ENCODE measurements around the gene ADAMTS2. TPM values are rescaled to one million over a fixed set of nuclear protein-coding genes. Genes with fewer than 3 reads are reported as not detected.

Gene ADAMTS2
- total and polyA plus RNA-seq, 2 donors (not counting 1 experiment from before 2014, with no cell fraction given): 16.2 to 70.2 TPM

GRCh38 chr5:179244044-179244443 lies 101.2 kb downstream of the ADAMTS2 start:
- H4K20me1 ChIP-seq (ENCODE audit: control insufficient read depth, extremely low read depth, insufficient read depth, low read length): no peaks in the 10 kb centered on the region
- H3K27ac ChIP-seq (ENCODE audit: insufficient read depth, low read length): peak overlapping the region; percentile 64
- H3K4me3 ChIP-seq (replicated peaks in 1 of 4; ENCODE audit: control extremely low read depth in 1 of 4, insufficient read depth in 1 of 4, low read depth in 3 of 4, low read length in 4 of 4): no peak overlapping the region
- DNase-seq (ENCODE audit: low read depth in 2 of 2): no peak
- no peaks in the 10 kb centered on the region for H3K36me3 ChIP-seq (ENCODE audit: control insufficient read depth, insufficient read depth, low read length)
- no peaks in the 10 kb centered on the region for H3K27me3 ChIP-seq (ENCODE audit: control insufficient read depth, insufficient read depth, low read length)
- H3K9ac ChIP-seq (ENCODE audit: insufficient read depth, low read length): no peak overlapping the region
- no peak overlapping the region for H3K4me2 ChIP-seq (ENCODE audit: extremely low read depth, insufficient read depth, low read length)
- H2AFZ ChIP-seq (ENCODE audit: low read length): no peak overlapping the region
- TF ChIP-seq, protein P1, sequence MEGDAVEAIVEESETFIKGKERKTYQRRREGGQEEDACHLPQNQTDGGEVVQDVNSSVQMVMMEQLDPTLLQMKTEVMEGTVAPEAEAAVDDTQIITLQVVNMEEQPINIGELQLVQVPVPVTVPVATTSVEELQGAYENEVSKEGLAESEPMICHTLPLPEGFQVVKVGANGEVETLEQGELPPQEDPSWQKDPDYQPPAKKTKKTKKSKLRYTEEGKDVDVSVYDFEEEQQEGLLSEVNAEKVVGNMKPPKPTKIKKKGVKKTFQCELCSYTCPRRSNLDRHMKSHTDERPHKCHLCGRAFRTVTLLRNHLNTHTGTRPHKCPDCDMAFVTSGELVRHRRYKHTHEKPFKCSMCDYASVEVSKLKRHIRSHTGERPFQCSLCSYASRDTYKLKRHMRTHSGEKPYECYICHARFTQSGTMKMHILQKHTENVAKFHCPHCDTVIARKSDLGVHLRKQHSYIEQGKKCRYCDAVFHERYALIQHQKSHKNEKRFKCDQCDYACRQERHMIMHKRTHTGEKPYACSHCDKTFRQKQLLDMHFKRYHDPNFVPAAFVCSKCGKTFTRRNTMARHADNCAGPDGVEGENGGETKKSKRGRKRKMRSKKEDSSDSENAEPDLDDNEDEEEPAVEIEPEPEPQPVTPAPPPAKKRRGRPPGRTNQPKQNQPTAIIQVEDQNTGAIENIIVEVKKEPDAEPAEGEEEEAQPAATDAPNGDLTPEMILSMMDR (conservative IDR thresholded peaks at IDR 0.05 in 1 of 2, IDR thresholded peaks at IDR 0.05 in 1 of 2; ENCODE audit: low read depth in 1 of 2, low read length in 2 of 2): no peak
- TF ChIP-seq EZH2 (IDR thresholded peaks at IDR 0.05; ENCODE audit: low read length, missing control alignments): no peak
- H3K4me1 ChIP-seq (ENCODE audit: control insufficient read depth, extremely low read depth, insufficient read depth, low read length): peaks cover 9% of the 10 kb centered on the region
- peaks cover 33% of the 10 kb centered on the region for H3K79me2 ChIP-seq (ENCODE audit: control insufficient read depth, insufficient read depth, low read length)
- no peaks in the 10 kb centered on the region for H3K9me3 ChIP-seq (ENCODE audit: control insufficient read depth, insufficient read depth, low read depth, low read length)

- TF ChIP-seq EZH2 (IDR thresholded peaks at IDR 0.05; ENCODE audit: low read length, missing control alignments): no peak
- TF ChIP-seq, protein P1 (conservative IDR thresholded peaks at IDR 0.05 in 1 of 2, IDR thresholded peaks at IDR 0.05 in 1 of 2; ENCODE audit: low read depth in 1 of 2, low read length in 2 of 2): no peak
- peak; percentile 24 to 88 for DNase-seq (ENCODE audit: low read depth in 2 of 2)
- Histone ChIP-seq H2AFZ (ENCODE audit: low read length) (no peak overlapping the region), H3K9me3 (ENCODE audit: control insufficient read depth, insufficient read depth, low read depth, low read length) (no peaks in the 10 kb centered on the region), H4K20me1 (ENCODE audit: control insufficient read depth, extremely low read depth, insufficient read depth, low read length) (no peaks in the 10 kb centered on the region), H3K79me2 (ENCODE audit: control insufficient read depth, insufficient read depth, low read length) (peaks cover 30% of the 10 kb centered on the region), H3K4me2 (ENCODE audit: extremely low read depth, insufficient read depth, low read length) (peak overlapping the region; percentile 29), H3K27ac (ENCODE audit: insufficient read depth, low read length) (peak overlapping the region; percentile 15), H3K4me1 (ENCODE audit: control insufficient read depth, extremely low read depth, insufficient read depth, low read length) (peaks cover 9% of the 10 kb centered on the region), H3K36me3 (ENCODE audit: control insufficient read depth, insufficient read depth, low read length) (peaks cover under 1% of the 10 kb centered on the region), H3K9ac (ENCODE audit: insufficient read depth, low read length) (no peak overlapping the region), H3K4me3 (replicated peaks in 1 of 4; ENCODE audit: control extremely low read depth in 1 of 4, insufficient read depth in 1 of 4, low read depth in 3 of 4, low read length in 4 of 4) (no peak overlapping the region), H3K27me3 (ENCODE audit: control insufficient read depth, insufficient read depth, low read length) (no peaks in the 10 kb centered on the region)
These were observed 101.9 kb downstream of the ADAMTS2 start for GRCh38 chr5:179243333-179243732.

DNA sequence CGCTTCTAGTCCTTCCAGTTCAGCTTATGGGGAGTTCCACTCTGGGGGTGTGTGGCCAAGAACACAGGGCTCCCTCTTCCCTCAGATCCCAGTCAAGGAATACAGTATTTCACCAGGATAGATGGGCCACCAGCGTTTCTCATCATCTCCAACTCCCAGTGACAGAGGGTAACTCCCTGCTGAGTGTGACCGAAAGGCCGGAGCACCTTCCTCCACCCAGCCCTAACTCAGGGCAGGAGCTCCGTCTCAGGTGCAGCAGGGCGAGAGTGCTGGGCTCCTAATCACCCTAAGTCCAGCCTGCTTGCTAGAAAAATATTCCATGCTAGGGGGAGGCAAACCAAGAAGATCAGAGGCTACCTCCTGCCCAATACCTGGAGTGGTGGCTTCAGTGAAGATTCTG lies 102.6 kb downstream of the ADAMTS2 start:
- no peak for DNase-seq (ENCODE audit: low read depth in 2 of 2)
- Histone ChIP-seq H3K36me3 (ENCODE audit: control insufficient read depth, insufficient read depth, low read length) (peaks cover 2% of the 10 kb centered on the region), H3K27me3 (ENCODE audit: control insufficient read depth, insufficient read depth, low read length) (no peaks in the 10 kb centered on the region), H3K4me3 (replicated peaks in 1 of 4; ENCODE audit: control extremely low read depth in 1 of 4, insufficient read depth in 1 of 4, low read depth in 3 of 4, low read length in 4 of 4) (no peak overlapping the region), H3K79me2 (ENCODE audit: control insufficient read depth, insufficient read depth, low read length) (peaks cover 30% of the 10 kb centered on the region), H4K20me1 (ENCODE audit: control insufficient read depth, extremely low read depth, insufficient read depth, low read length) (no peaks in the 10 kb centered on the region), H3K4me2 (ENCODE audit: extremely low read depth, insufficient read depth, low read length) (no peak overlapping the region), H3K9me3 (ENCODE audit: control insufficient read depth, insufficient read depth, low read depth, low read length) (no peaks in the 10 kb centered on the region), H3K9ac (ENCODE audit: insufficient read depth, low read length) (no peak overlapping the region), H3K4me1 (ENCODE audit: control insufficient read depth, extremely low read depth, insufficient read depth, low read length) (peaks cover 9% of the 10 kb centered on the region), H3K27ac (ENCODE audit: insufficient read depth, low read length) (no peak overlapping the region), H2AFZ (ENCODE audit: low read length) (no peak overlapping the region)
- TF ChIP-seq EZH2 (IDR thresholded peaks at IDR 0.05; ENCODE audit: low read length, missing control alignments): no peak
